ENCODE measurements around the gene SLC10A1.

Gene SLC10A1

DNA sequence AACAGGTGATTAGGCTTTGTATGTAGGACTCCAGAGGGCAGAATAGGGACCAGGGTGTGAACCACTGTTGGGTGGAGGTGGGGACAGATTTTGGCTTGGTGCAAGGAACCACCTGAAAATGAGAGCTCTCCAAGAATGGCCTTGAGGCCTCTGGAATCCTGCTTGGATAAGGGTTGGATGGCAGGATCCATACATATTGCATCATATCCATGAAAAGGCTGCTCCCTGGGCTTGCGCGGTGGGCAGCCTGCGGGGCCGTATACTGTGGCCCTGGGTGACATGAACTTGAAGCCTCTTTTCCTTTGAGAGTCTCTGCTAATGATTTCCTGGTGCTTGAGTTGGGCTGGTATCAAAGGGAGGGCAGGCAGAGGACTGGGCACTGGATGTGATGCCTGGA lies 1.3 kb upstream of the SLC10A1 start:
- Mint-ChIP-seq H3K36me3 (ENCODE audit: insufficient read depth) (no peaks in the 10 kb centered on the region), H3K27me3 (peaks cover 18% of the 10 kb centered on the region), H3K4me3 (no peak overlapping the region), H3K9me3 (no peaks in the 10 kb centered on the region), H3K4me1 (no peaks in the 10 kb centered on the region), H3K27ac (ENCODE audit: low read depth) (peak overlapping the region; percentile 2)
- no peak for ATAC-seq (replicated peaks; ENCODE audit: extremely low read depth, poor library complexity, severe bottlenecking)
- no peak for DNase-seq (ENCODE audit: low spot score in 2 of 2)

DNA sequence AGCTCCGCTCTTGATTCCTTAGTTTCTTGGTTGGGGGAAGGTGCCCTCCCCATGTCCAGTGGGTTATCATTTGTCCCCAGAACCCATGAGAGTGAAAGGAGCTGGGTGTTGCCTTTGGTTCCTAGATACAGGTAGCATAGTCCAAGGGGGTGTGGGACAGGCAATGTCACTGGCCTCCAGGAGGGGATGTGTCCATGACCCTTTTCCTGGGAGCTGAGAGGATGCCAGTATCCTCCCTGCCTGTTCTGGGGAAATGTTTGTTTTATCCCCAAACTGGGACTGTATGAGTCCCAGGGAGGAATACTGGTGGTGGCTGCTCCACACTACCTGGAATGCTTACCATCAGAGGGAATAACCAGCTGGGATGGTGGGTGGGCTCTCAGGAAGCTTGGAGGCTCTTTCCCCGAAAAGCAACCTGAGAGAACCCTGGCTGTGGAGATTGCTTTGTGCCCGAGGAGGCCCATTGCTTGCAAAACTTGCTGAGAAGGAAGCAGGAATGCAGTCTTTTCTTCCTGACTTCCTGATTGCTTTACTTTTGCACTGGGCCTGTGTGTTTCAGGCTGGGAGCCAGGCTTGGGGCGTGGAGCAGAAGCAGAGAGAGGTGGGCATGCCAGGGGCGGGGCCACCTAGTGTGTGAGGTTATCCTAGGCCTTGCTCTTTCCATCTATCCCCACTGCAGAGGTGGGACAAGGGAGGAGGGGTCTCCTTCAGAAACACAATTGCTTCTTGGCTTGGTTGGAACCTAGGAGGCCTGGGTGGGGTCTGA lies 715 bp upstream of the SLC10A1 start:
- Mint-ChIP-seq H3K9me3 (no peaks in the 10 kb centered on the region), H3K27ac (ENCODE audit: low read depth) (no peak overlapping the region), H3K27me3 (peaks cover 18% of the 10 kb centered on the region), H3K36me3 (ENCODE audit: insufficient read depth) (no peaks in the 10 kb centered on the region), H3K4me1 (no peaks in the 10 kb centered on the region), H3K4me3 (no peak overlapping the region)
- no peak for ATAC-seq (replicated peaks; ENCODE audit: extremely low read depth, poor library complexity, severe bottlenecking)
- DNase-seq (ENCODE audit: low spot score in 2 of 2) = no peak

GRCh38 chr14:69795691-69796090 lies 1.4 kb downstream of the SLC10A1 start:
- Mint-ChIP-seq H3K27ac (ENCODE audit: low read depth) (no peak overlapping the region), H3K27me3 (peaks cover 11% of the 10 kb centered on the region), H3K9me3 (no peaks in the 10 kb centered on the region), H3K4me3 (no peak overlapping the region), H3K4me1 (no peaks in the 10 kb centered on the region), H3K36me3 (ENCODE audit: insufficient read depth) (no peaks in the 10 kb centered on the region)
- no peak for ATAC-seq (replicated peaks; ENCODE audit: extremely low read depth, poor library complexity, severe bottlenecking)
- DNase-seq (ENCODE audit: low spot score in 2 of 2) = no peak

GRCh38 chr14:69794791-69795190 lies 2.2 kb downstream of the SLC10A1 start:
- H3K4me3 Mint-ChIP-seq = no peak overlapping the region
- no peaks in the 10 kb centered on the region for H3K9me3 Mint-ChIP-seq
- peaks cover 2% of the 10 kb centered on the region for H3K27me3 Mint-ChIP-seq
- no peaks in the 10 kb centered on the region for H3K36me3 Mint-ChIP-seq (ENCODE audit: insufficient read depth)
- ATAC-seq (replicated peaks; ENCODE audit: extremely low read depth, poor library complexity, severe bottlenecking) (no peak), DNase-seq (ENCODE audit: low spot score in 2 of 2) (no peak)
- no peaks in the 10 kb centered on the region for H3K4me1 Mint-ChIP-seq
- H3K27ac Mint-ChIP-seq (ENCODE audit: low read depth) = no peak overlapping the region

DNA sequence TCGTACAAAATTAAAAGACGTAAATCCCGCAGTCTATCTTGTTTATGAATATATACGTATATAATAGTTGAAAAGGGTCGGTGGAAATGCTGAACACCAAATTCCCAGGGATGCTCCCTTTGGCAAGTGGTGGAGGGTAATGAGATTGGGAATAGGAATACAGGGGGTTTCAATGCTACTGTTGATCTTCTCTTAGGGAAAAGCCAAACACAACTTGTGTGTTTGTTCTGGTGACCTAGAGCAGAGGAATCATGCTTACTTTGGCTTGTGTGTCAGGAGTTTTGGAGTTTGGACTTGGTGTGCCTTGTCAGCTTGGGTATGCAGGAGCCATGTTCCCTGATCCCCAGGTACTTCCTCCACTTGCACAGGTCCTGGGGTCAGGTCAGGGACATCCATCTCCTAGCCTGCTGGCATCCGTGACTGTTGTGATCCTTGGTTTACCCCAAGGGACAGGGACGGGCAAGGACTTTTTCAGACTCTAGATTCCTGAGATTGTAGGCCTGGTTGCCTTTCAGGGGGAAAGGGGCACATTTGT lies 4.1 kb downstream of the SLC10A1 start:
- H3K27me3 Mint-ChIP-seq = no peaks in the 10 kb centered on the region
- H3K27ac Mint-ChIP-seq (ENCODE audit: low read depth) = no peak overlapping the region
- H3K4me3 Mint-ChIP-seq = no peak overlapping the region

GRCh38 chr14:69789118-69789640 lies 7.9 kb downstream of the SLC10A1 start:
- no peak overlapping the region for H3K4me3 Mint-ChIP-seq
- no peak overlapping the region for H3K27ac Mint-ChIP-seq (ENCODE audit: low read depth)
- ATAC-seq (replicated peaks; ENCODE audit: extremely low read depth, poor library complexity, severe bottlenecking) = no peak
- H3K4me1 Mint-ChIP-seq = no peaks in the 10 kb centered on the region
- H3K9me3 Mint-ChIP-seq = no peaks in the 10 kb centered on the region
- H3K36me3 Mint-ChIP-seq (ENCODE audit: insufficient read depth) = no peaks in the 10 kb centered on the region
- no peaks in the 10 kb centered on the region for H3K27me3 Mint-ChIP-seq
- DNase-seq (ENCODE audit: low spot score in 2 of 2) = no peak

More for the DNA sequence above, 4.1 kb downstream of the SLC10A1 start:
- Mint-ChIP-seq H3K4me1 (no peaks in the 10 kb centered on the region), H3K36me3 (ENCODE audit: insufficient read depth) (no peaks in the 10 kb centered on the region), H3K9me3 (no peaks in the 10 kb centered on the region)
- DNase-seq (ENCODE audit: low spot score in 2 of 2) (no peak), ATAC-seq (replicated peaks; ENCODE audit: extremely low read depth, poor library complexity, severe bottlenecking) (no peak)

DNA sequence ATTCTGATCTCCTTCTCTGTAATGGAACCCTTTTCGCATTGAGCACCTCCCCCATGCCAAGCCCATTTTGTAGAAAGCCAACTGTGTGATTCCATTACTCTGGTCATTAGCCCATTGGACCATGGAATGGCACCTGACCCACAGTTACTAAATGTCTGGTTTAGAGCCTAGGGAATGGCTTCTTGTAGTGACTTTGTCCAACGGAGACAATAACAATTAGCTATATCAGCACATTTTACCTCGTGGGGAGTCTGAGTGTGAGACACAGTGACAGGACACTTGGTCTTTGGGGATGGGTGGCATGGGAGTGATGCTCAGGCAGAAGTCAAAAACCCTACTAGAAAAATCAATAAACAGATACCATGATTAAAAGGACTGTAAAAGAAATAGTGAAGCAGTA lies 10.4 kb downstream of the SLC10A1 start:
- Mint-ChIP-seq H3K36me3 (ENCODE audit: insufficient read depth) (peaks cover 1% of the 10 kb centered on the region), H3K27me3 (no peaks in the 10 kb centered on the region), H3K4me1 (no peaks in the 10 kb centered on the region), H3K9me3 (no peaks in the 10 kb centered on the region), H3K27ac (ENCODE audit: low read depth) (no peak overlapping the region), H3K4me3 (no peak overlapping the region)
- no peak for ATAC-seq (replicated peaks; ENCODE audit: extremely low read depth, poor library complexity, severe bottlenecking)
- DNase-seq (ENCODE audit: low spot score in 2 of 2) = no peak

GRCh38 chr14:69784942-69785341 lies 12.1 kb downstream of the SLC10A1 start:
- no peaks in the 10 kb centered on the region for H3K9me3 Mint-ChIP-seq
- no peak overlapping the region for H3K4me3 Mint-ChIP-seq
- no peak overlapping the region for H3K27ac Mint-ChIP-seq (ENCODE audit: low read depth)
- DNase-seq (ENCODE audit: low spot score in 2 of 2) = no peak
- no peak for ATAC-seq (replicated peaks; ENCODE audit: extremely low read depth, poor library complexity, severe bottlenecking)
- peaks cover 11% of the 10 kb centered on the region for H3K36me3 Mint-ChIP-seq (ENCODE audit: insufficient read depth)
- no peaks in the 10 kb centered on the region for H3K27me3 Mint-ChIP-seq
- H3K4me1 Mint-ChIP-seq = peaks cover 9% of the 10 kb centered on the region

DNA sequence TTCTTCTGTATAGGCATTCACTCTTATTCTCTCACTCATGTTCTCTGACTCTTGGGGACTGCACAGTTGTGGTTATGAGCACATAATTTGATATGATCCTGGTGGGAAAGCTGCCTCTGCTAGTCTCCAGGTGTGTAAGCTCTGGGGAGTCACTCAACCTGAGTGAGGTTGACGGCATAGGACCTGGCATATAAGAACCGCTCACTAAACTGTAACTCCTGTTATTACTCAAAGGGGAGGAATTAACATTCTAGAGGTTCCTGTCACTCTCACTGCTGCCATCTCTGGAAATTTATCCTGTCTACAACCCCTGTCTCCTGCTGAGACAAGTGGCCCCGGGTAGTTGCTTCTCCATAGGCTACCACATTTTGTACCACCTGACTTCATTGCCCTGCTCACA lies 16.1 kb downstream of the SLC10A1 start:
- Mint-ChIP-seq H3K27me3 (no peaks in the 10 kb centered on the region), H3K9me3 (no peaks in the 10 kb centered on the region), H3K36me3 (ENCODE audit: insufficient read depth) (peaks cover 41% of the 10 kb centered on the region), H3K4me3 (no peak overlapping the region), H3K27ac (ENCODE audit: low read depth) (peak overlapping the region; percentile 2), H3K4me1 (peaks cover 25% of the 10 kb centered on the region)
- DNase-seq (ENCODE audit: low spot score in 2 of 2) (no peak), ATAC-seq (replicated peaks; ENCODE audit: extremely low read depth, poor library complexity, severe bottlenecking) (no peak)

- H3K4me3 Mint-ChIP-seq = no peak overlapping the region
- DNase-seq (ENCODE audit: low spot score in 2 of 2) (no peak), ATAC-seq (replicated peaks; ENCODE audit: extremely low read depth, poor library complexity, severe bottlenecking) (no peak)
- H3K36me3 Mint-ChIP-seq (ENCODE audit: insufficient read depth) = peaks cover 49% of the 10 kb centered on the region
- H3K9me3 Mint-ChIP-seq = no peaks in the 10 kb centered on the region
- H3K27me3 Mint-ChIP-seq = no peaks in the 10 kb centered on the region
- no peak overlapping the region for H3K27ac Mint-ChIP-seq (ENCODE audit: low read depth)
- H3K4me1 Mint-ChIP-seq = peaks cover 31% of the 10 kb centered on the region
Measured at GRCh38 chr14:69780092-69780491, 16.9 kb downstream of the SLC10A1 start.

DNA sequence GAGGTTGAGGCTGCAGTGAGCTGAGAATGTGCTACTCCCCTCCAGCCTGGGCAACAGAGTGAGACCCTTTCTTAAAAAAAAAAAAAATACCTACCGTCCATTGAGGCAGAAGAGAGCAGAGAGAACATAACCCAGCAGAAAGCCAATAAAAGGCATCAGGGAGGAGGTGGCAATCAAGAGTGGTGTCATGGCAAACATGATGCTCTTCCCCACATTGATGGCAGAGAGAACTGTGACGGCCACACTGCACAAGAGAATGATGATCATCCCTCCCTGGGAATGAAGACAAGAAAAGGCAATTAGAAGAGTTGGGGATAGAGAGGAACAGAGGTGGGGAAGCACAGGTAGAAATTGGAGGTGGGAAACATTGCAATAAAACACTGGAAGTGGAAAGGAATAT lies 18.0 kb downstream of the SLC10A1 start:
- no peak for ATAC-seq (replicated peaks; ENCODE audit: extremely low read depth, poor library complexity, severe bottlenecking)
- peaks cover 33% of the 10 kb centered on the region for H3K4me1 Mint-ChIP-seq
- peaks cover 59% of the 10 kb centered on the region for H3K36me3 Mint-ChIP-seq (ENCODE audit: insufficient read depth)
- H3K9me3 Mint-ChIP-seq = no peaks in the 10 kb centered on the region
- no peaks in the 10 kb centered on the region for H3K27me3 Mint-ChIP-seq
- no peak for DNase-seq (ENCODE audit: low spot score in 2 of 2)
- peak overlapping the region; percentile 3 for H3K4me3 Mint-ChIP-seq
- peak overlapping the region; percentile 64 for H3K27ac Mint-ChIP-seq (ENCODE audit: low read depth)

- Mint-ChIP-seq H3K4me3 (no peak overlapping the region), H3K36me3 (ENCODE audit: insufficient read depth) (peaks cover 80% of the 10 kb centered on the region), H3K27ac (ENCODE audit: low read depth) (peak overlapping the region; percentile 27), H3K9me3 (no peaks in the 10 kb centered on the region), H3K27me3 (no peaks in the 10 kb centered on the region), H3K4me1 (peaks cover 53% of the 10 kb centered on the region)
- DNase-seq (ENCODE audit: low spot score in 2 of 2) (no peak), ATAC-seq (replicated peaks; ENCODE audit: extremely low read depth, poor library complexity, severe bottlenecking) (no peak)
Measured at GRCh38 chr14:69776875-69777453, 20.1 kb downstream of the SLC10A1 start.

DNA sequence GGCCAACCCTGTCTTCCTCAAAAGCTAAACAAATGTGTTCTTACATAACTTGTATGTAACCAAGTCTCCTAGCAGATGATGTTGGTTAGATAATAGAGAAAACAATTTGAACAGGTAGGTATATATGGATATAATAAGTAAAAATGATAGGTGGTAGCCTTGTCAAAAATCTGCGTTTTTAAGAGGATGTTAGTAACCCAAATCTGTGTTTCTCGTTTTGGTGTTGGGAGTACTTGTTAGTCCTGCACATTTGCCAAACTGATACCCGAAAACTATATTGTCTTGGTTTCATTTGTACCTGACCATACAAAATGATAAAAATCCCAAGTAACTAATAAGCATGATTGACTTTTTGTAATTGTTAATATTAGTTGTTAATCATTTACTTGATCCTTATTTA lies 22.0 kb downstream of the SLC10A1 start:
- Mint-ChIP-seq H3K9me3 (no peaks in the 10 kb centered on the region), H3K27ac (ENCODE audit: low read depth) (peak overlapping the region; percentile 49), H3K36me3 (ENCODE audit: insufficient read depth) (peaks cover 87% of the 10 kb centered on the region)

More for the DNA sequence above, 22.0 kb downstream of the SLC10A1 start:
- Mint-ChIP-seq H3K4me3 (peak overlapping the region; percentile 41), H3K4me1 (peaks cover 58% of the 10 kb centered on the region), H3K27me3 (no peaks in the 10 kb centered on the region)
- ATAC-seq (replicated peaks; ENCODE audit: extremely low read depth, poor library complexity, severe bottlenecking) (no peak), DNase-seq (ENCODE audit: low spot score in 2 of 2) (no peak)

Measured in central memory CD8-positive, alpha-beta T cell (primary cell).